ENCODE results near the gene AP4M1.
A peak's percentile ranks its signal among the peaks of the same experiment; 100 is the strongest.

AP4M1 gene

GRCh38 chr7:100119970-100120732, 18.7 kb downstream of the AP4M1 start (continued):
- TF ChIP-seq KLF9 (tag by site-specific recombination; IDR thresholded peaks at IDR 0.05; ENCODE audit: low read depth) (peak; percentile 64), ZNF707 (tag by site-specific recombination; IDR thresholded peaks at IDR 0.05) (no peak), ZNF600 (tag by site-specific recombination; IDR thresholded peaks at IDR 0.05) (0 out of 2 replicates have a peak, but pooled peaks have one; percentile 10), ZBTB20 (tag by site-specific recombination; IDR thresholded peaks at IDR 0.05) (peak; percentile 94), ZNF24 (tag by site-specific recombination; IDR thresholded peaks at IDR 0.05) (0 out of 2 replicates have a peak, but pooled peaks have one; percentile 14), ZNF416 (tag by site-specific recombination; IDR thresholded peaks at IDR 0.05) (no peak), ZNF621 (tag by site-specific recombination; IDR thresholded peaks at IDR 0.05) (no peak), ZNF362 (tag by site-specific recombination; IDR thresholded peaks at IDR 0.05) (peak; percentile 82; the same call in 1 of the 2 replicates), KLF1 (tag by site-specific recombination; IDR thresholded peaks at IDR 0.05) (0 out of 2 replicates have a peak, but pooled peaks have one; percentile 25), GLIS2 (tag by site-specific recombination; IDR thresholded peaks at IDR 0.05) (no peak; the same call in 1 of the 2 replicates), ZXDB (tag by site-specific recombination; IDR thresholded peaks at IDR 0.05) (no peak), ZNF768 (tag by site-specific recombination; IDR thresholded peaks at IDR 0.05) (no peak), PATZ1 (tag by site-specific recombination; IDR thresholded peaks at IDR 0.05) (peak; percentile 67), ZNF777 (tag by site-specific recombination; IDR thresholded peaks at IDR 0.05; ENCODE audit: borderline replicate concordance) (0 out of 2 replicates have a peak, but pooled peaks have one; percentile 34), ZBTB44 (tag by site-specific recombination; IDR thresholded peaks at IDR 0.05) (0 out of 2 replicates have a peak, but pooled peaks have one; percentile 46), INSM2 (tag by site-specific recombination; IDR thresholded peaks at IDR 0.05) (peak; percentile 70; the same call in 1 of the 2 replicates), ZBTB17 (tag by site-specific recombination; IDR thresholded peaks at IDR 0.05) (peak; percentile 82), GLI2 (tag by site-specific recombination; IDR thresholded peaks at IDR 0.05; ENCODE audit: borderline replicate concordance, low read depth) (no peak), PRDM10 (tag by site-specific recombination; IDR thresholded peaks at IDR 0.05) (peak; percentile 97), ZNF366 (tag by site-specific recombination; conservative IDR thresholded peaks at IDR 0.05) (peak; percentile 65), ZNF211 (tag by site-specific recombination; IDR thresholded peaks at IDR 0.05; ENCODE audit: low read depth) (no peak), ATF2 (tag by site-specific recombination; IDR thresholded peaks at IDR 0.05; ENCODE audit: low read depth) (no peak), ZNF629 (tag by site-specific recombination; IDR thresholded peaks at IDR 0.05) (peak; percentile 45), ZNF639 (tag by site-specific recombination; IDR thresholded peaks at IDR 0.05) (no peak)
